CD4-positive, alpha-beta T cell treated with Interleukin-21 for 1 hour (primary cell): Measurements from ENCODE around the gene ASAP3.

Experiments used
- DNase-seq: peaks from one replicate; pipeline ENCODE4 v3.0.0-alpha.2; 2020

Gene ASAP3

GRCh38 chr1:23422241-23422877 is 61.6 kb downstream of the ASAP3 start:
- DNase-seq = peak; percentile 42

GRCh38 chr1:23421753-23422240 is 62.2 kb downstream of the ASAP3 start:
- DNase-seq = no peak

GRCh38 chr1:23421343-23421742 is 62.6 kb downstream of the ASAP3 start:
- DNase-seq = no peak

GRCh38 chr1:23420778-23421177 is 63.2 kb downstream of the ASAP3 start:
- no peak for DNase-seq

- no peak for DNase-seq
These were observed 64.8 kb downstream of the ASAP3 start for GRCh38 chr1:23419180-23419579.

GRCh38 chr1:23417570-23417969 is 66.4 kb downstream of the ASAP3 start:
- DNase-seq = no peak

GRCh38 chr1:23416964-23417363 is 67.0 kb downstream of the ASAP3 start:
- DNase-seq = no peak

- DNase-seq = no peak
These were observed 75.1 kb downstream of the ASAP3 start for GRCh38 chr1:23408797-23409290.

- no peak for DNase-seq
These were observed 76.9 kb downstream of the ASAP3 start for GRCh38 chr1:23407016-23407630.

- no peak for DNase-seq
These were observed 78.0 kb downstream of the ASAP3 start for GRCh38 chr1:23405946-23406345.

GRCh38 chr1:23403735-23404486 is 80.1 kb downstream of the ASAP3 start:
- peak; percentile 79 for DNase-seq

GRCh38 chr1:23403355-23403734 is 80.6 kb downstream of the ASAP3 start:
- DNase-seq = no peak

- DNase-seq = no peak
These were observed 81.0 kb downstream of the ASAP3 start for GRCh38 chr1:23403038-23403336.

GRCh38 chr1:23402286-23403037 is 81.5 kb downstream of the ASAP3 start:
- DNase-seq = no peak

- no peak for DNase-seq
These were observed 82.7 kb downstream of the ASAP3 start for GRCh38 chr1:23401313-23401712.

GRCh38 chr1:23400324-23401114 is 83.5 kb downstream of the ASAP3 start:
- no peak for DNase-seq

- no peak for DNase-seq
These were observed 84.8 kb downstream of the ASAP3 start for GRCh38 chr1:23399229-23399628.

- DNase-seq = no peak
These were observed 86.1 kb downstream of the ASAP3 start for GRCh38 chr1:23397908-23398307.

- DNase-seq = no peak
These were observed 87.6 kb downstream of the ASAP3 start for GRCh38 chr1:23396380-23396779.

GRCh38 chr1:23395849-23396248 is 88.1 kb downstream of the ASAP3 start:
- no peak for DNase-seq

GRCh38 chr1:23395154-23395724 is 88.7 kb downstream of the ASAP3 start:
- DNase-seq = no peak

- no peak for DNase-seq
These were observed 89.3 kb downstream of the ASAP3 start for GRCh38 chr1:23394684-23395083.
